GM19372 (cell line): Measurements from ENCODE around the gene OTOA.
"Not testable (repeated sequence)": the region's sequence is repeated elsewhere in the genome, so short reads cannot be mapped to it uniquely, and the experiment has no call there.

Experiments used
- ATAC-seq: cut with Tn5 transposase; IDR thresholded peaks from one replicate; pipeline ENCODE4 v1.9.1; 2021; ENCODE audit warnings: mild to moderate bottlenecking, low read depth, moderate library complexity; ENCODE audit not compliant: unreplicated experiment

The OTOA gene

DNA sequence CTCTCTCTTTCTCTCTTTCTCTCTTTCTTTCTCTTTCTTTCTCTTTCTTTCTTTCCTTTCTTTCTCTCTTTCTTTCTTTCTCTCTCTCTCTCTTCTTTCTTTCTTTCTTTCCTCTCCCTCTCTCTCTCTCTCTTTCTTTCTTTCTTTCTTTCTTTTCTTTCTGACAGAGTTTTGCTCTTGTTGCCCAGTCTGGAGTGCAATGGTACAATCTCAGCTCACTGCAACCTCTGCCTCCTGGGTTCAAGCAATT lies 50.5 kb downstream of the OTOA start:
- ATAC-seq, result not testable (repeated sequence)

DNA sequence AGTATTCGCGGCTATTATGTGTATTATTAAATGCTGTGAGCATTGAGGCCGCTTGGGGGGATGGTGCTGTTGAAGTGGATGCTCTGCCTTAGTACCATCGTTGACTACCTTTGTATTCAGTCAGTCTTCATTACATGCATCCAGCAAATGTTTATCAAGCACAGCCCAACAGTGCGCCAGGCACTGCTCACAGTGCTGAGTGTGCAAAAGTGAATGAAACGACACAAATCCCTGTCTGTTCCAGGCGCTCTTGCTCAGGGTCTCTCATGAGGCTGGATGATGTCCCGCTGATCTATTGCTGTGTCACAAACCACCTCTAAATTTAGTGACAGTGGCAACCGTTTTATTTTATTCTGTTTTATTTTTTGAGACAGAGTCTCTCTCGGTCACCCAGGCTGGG lies 53.8 kb downstream of the OTOA start:
- ATAC-seq, result no peak

DNA sequence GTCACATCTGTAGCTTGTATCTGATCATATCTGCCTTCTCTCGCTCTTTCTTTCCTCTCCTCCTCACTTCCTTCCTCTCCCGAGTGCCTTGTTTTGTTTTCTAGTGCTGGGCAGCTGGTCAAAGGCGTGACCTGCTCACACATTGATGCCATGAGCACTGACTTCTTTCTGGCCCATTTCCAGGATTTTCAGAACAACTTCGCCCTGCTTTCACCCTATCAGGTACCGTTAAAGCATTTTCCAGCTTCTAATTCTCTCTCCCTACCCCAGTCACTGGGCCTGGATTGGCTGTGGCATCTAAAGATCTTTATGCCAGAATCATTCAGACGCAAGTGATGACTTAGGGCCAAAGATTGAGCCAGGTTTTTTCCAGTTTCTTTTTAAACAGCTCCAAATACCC lies 55.5 kb downstream of the OTOA start:
- ATAC-seq, result no peak

DNA sequence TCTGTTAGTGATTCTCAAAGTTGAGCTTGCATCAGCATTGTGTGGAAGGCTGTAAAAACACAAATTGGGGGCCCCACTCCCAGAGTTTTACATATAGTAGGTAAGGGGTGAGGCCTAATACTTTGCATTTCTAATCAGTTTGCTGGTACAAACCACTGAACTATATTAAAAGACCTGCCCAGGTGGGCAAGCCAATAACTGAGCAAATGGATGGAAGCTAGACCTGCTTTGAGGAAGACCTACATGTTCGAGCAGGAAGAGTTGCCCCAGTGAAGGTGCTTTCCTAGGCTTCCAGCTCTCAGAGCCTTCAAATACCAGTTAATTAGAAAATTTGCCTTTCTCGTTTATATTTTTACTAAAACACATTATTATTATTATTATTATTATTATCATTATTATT lies 56.8 kb downstream of the OTOA start:
- ATAC-seq, result no peak

DNA sequence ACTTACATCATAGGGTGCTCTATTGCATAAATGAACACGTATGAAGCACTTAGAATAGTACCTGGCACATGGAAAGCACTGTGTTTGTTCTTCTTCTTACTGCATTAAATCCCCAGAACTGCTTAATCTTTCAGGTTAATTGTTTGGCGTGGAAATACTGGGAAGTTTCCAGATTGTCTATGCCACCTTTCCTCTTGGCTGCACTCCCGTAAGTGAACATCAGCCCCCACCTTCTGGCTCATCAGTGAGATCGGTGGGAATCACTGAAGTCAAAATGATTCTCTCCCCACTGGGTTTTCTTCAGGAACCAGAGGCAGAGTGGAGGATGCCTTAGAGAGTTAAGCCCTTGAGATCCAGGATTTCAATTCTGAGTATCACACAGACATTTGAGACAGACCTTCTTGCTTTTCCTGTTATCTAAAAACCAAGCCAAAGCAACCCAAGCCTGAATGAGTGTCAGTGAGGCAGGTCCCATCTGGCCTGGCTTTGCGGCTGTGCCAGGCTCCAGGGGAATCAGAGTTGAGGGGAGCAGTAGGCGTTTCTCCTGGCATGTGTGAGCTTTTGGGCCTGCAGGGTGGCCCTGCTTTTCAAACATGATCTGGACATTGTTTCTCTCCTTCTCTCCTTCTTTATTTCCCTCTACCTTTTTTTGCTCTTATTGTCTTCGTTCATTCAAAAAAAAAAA lies 59.1 kb downstream of the OTOA start:
- ATAC-seq, result no peak

DNA sequence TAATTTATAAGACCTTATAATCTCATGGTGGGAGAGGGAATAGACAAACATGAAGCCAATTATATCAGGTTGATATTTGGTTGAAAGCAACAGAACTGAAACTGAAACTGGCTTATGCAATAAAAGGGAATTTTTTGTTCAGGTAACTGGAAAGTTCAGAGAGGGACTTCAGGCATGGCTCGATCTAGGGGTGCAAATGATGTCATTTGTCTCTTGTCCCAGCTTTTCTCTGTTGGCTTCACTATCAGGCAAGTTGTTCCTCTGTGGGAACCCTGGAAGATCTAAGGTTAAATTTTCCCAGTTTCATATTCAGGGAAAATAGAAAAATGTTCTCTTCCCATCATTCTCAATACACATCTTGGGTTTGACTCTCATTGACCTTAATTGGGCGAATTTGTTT lies 59.8 kb downstream of the OTOA start:
- no peak for ATAC-seq

DNA sequence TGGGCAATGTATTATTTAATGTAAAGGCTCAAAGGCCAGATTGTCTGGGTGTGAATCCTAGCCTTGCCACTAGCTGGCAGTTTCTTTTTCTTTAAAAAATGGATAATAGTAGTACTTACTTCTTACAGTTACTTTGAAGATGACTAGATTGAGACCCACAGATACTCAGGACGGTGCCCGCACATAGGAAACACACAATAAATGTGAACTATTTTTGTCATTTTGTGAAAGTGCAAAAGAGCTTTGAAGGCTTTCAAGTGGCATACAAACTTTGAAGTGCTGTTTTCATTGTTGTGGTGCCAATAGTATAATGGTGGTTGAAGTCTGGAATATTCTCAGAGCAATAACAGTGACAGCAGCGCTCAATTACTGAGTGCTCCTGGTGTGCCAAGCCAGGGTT lies 63.6 kb downstream of the OTOA start:
- ATAC-seq, result no peak

DNA sequence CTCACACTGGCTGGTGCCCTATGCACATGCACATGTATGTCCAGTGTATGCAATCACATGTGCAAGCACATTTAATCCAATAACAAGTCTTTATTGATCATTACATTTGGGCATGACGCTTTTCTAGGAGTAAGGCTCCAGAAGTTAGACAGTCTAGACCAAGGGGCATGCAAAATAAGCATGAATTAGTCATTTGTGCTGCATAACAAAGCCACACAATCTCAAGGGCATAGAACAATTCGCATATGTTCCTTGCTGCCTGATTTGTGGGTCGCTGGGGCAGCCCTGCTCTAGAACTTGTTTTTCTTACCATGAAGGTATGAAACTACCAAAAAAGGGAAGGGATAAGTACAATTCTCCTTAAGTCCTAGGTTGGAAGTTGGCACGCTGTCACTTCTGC lies 67.5 kb downstream of the OTOA start:
- not testable (repeated sequence) for ATAC-seq

DNA sequence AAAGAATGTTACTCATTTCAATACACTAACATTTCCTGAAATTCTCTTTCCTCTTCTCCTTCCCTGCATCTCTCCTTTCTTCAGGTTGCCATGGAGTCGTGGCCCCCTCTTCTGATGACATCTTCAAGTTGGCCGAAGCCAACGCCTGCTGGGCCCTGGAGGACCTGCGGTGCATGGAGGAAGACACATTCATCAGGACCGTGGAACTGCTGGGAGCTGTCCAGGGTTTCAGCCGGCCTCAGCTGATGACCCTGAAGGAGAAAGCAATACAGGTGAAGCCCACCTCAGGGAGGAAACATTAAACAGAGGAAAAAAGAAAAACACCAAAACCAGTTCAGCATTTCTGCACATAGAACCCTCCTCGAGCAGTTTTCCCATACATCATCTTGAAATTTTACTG lies 76.9 kb downstream of the OTOA start:
- ATAC-seq, result not testable (repeated sequence)

DNA sequence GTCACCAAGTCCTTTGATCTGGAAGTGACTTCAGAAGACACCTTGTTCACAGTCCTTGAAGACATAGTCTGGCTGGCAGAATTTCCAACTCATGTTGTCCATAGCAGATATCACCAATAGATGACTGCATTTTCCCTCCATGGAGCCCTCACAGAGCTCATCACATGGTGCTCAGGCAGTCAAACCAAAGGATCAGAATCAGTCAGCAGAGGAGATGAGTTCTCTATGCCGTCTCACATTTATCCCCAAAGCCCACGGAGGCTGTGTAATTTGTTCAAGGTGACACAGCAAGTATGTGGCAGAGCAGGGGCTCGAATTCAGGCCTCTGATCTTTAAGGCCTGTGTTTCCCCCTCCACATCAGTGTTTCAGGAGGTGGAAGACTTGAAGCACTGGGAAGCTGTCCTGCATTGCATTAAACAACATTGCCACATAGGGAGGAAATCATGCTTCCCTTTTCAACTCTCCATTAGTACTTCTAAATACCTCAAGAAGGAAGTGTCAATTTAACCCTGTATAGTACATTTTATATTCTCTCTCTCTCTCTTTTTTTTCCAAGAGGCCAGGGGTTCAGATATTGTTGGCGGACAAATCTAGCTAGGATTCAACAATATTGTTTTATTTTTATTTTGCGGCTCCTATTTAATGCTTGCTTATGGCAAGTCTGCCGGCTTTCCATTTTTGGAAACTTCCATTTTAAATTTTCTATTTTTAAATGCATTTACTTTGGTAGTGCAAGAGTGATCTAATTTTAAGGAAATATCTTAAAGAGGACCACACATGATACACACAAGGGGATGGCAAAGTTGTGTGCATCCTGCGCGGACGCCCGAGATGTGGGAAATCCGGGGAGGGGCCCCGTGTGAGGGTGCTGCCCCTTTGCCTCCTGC lies 92.7 kb downstream of the OTOA start:
- ATAC-seq, result not testable (repeated sequence)

DNA sequence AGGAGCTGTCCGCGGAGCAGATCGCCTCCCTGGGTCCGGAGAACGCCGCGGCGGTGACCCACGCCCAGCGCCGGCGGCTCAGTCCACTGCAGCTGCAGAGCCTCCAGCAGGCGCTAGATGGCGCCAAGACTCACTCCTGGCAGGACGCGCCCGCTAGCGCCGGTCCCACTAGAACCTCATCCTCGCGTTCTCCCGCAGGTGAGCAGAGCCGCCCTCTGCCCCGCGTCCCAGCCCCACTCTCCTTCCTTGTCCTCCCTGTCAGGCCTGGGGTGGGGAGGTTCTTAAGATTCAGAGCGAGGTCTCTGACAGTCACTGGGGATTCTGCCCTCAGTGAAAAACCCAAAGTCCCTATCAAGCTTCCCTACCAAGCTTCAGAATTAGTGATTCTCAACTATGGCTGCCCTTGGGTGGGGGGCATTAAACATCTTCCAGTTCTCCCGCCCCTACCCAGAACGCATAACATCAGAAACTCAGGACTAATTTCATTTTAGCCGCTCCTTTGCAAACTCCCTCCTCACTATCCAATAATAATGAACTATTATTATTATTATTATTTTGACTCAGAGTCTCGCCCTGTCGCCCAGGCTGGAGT lies 93.4 kb downstream of the OTOA start:
- not testable (repeated sequence) for ATAC-seq

DNA sequence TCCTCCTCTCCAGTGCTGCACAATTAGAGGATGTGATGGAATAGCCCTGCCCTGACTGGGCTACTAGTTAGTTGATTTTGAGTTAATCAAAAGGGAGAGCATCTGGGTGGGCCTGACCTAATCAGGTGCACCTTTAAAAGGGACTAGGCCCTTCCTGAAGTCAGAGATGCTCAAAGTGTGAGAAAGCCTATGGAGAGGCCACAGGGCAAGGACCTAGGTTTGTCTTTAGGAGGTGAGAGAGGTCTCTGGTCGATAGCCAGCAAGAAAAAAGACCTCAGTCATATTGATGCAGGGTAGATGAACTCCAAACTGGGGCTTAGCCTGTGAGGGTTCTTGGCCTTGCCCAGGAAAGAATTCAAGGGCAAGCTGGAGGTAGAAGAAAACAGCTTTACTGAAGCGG lies 104.5 kb downstream of the OTOA start:
- ATAC-seq, result not testable (repeated sequence)

DNA sequence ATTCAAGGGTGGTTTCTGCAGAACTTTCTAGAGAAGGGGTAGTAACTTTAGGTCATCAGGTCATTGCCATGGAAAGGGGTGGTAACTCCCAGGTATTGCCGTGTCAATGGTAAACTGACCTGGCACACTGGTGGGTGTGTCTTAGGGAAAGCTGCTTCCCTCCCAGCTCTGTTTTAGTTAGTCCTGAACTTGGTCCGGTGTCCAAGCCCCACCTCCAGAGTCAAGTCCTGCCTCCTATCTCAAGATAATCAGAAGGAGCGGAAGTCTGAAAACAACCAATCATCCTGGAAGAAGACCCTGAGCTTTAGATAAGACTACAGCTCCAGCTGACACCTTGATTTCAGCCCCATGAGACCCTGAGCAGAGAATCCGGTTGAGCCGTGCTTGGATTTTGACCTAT lies 105.0 kb downstream of the OTOA start:
- ATAC-seq, result not testable (repeated sequence)

DNA sequence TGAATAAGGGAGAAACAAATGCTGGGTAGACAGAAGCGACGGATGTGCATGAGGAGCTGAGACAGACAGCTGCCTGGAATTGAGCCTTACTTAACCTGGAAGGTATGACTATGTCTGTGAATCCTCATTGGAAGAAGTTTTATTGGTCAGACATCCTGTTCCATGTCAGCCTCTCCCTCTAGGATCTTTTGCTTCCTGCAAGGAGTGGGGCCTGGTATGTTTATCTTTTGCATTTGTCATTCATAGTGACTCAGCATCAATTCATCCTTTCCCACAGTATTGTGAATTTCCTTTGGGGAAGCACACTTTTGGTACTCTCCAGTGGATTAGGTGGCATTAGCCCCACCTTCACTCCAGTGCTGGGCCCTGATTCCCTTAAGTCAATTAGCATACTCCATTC lies 105.5 kb downstream of the OTOA start:
- not testable (repeated sequence) for ATAC-seq

DNA sequence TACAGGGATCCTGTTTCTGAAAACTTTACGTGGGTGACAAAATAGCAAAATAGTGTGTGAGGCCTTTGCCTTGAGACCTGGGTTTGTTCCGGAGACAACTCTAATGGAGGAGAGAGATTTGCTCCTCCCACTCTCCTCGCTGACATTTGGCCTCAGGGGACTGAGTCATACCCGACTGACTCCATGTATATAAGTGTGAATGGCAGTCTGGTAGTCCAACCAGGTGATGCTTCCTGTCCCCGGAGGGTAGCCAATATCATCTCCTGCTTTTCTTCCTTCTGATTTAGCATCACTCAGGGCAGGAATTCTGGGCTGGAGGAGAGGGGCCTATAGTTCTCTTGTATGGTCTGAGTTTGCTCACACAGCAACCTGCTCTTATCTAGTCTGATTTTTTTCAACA lies 106.8 kb downstream of the OTOA start:
- ATAC-seq, result not testable (repeated sequence)

DNA sequence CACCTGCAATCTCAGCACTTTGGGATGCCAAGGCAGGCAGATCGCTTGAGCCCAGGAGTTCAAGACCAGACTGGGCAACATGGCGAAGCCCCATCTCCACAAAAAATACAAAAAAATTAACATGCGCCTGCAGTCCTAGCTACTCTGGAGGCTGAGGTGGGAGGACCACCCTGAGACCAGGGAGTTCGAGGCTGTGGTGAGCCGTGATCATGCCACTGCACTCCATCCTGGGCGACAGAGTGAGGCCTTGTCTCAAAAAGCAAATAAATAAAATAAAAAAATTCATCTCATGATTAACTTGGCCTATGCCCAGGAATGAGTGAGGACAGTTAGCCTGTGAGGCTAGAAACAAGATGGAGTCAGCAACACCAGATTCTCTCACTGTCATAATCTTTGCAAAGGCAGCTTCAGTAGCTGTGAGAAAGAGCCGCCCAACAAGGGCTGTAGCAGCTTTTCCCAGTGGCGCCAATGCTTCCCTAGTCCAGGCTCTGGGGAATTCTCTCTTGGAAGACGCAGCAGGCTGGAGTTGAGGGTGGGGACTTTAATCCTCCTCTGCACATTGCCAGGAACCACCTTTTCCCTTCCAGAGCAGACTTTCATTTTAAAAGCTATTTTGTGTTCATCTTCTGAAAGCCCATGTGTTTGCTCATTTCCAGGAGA lies 108.9 kb downstream of the OTOA start:
- not testable (repeated sequence) for ATAC-seq

DNA sequence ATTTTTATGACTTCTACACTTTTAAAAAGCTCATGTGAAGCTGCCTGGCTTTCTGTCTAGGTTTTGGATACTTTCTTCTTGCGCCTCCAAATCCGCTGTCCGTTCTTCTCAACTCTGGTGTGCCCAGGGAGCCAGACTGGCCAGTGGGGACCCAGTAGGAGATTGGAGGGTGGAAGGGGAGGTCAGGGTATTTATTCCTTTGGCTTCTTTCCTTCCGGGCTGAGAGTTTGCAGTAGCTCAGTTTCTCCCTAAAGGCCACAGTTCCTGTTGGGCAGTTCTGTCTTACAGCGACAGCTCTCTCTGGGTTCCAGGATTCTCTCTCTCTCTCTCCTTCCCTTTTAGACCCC lies 109.4 kb downstream of the OTOA start:
- ATAC-seq, result not testable (repeated sequence)

DNA sequence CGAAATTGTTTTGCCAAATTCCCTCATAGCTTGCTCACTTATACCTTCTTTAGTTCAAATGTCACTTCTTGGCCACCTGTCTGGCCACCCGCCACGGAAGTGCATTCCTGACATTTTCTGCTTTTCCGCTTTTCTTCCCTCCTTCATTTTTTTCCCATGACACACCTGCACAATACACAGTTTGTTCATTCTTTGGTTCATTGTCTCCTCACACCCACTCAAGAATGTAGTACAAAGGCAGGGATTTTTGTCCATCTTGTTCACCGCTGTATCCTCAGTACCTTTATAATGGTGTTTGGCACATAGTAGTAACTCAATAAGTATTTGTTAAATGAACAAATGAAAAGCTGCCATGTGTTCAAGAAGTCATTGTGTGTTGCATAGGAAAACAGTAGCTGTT lies 116.8 kb downstream of the OTOA start:
- ATAC-seq, result not testable (repeated sequence)

DNA sequence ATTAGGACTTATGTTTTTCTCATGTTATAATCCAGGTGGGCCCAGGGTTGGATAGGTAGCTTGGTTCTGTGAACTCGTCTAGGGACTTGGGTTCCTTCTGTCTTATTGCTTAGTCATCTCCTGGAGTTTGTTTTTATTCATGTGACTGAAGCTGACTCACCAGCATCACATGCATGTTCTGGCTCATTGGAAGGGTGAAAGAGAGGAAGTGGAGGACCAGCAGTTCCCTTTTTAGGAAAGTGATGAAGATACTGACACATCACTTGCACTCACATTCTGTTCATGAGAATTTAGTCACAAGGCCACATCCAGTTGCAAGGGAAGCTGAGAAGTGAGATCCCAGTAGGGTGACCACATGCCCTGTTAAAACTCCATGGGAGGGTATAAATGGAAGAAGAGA lies 126.7 kb downstream of the OTOA start:
- not testable (repeated sequence) for ATAC-seq

DNA sequence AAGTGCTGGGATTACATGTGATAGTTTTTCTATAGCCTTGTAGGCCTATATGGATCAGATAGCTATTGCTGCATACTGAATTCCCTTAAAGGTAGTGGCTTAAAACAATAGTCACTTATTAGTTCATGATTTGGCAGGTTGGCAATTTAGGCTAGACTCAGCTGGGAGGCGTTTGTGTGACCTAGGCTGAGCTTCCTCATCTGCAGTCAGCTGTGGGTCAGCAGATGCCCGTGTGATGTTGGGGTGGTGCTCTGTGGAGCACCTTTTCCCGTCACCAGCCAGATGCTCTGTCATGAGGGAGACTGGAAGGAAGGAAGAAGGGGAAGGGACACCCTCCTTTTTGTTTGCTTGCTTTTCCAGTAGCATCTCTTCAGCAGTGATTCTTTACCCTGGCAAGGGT lies 129.5 kb downstream of the OTOA start:
- not testable (repeated sequence) for ATAC-seq

DNA sequence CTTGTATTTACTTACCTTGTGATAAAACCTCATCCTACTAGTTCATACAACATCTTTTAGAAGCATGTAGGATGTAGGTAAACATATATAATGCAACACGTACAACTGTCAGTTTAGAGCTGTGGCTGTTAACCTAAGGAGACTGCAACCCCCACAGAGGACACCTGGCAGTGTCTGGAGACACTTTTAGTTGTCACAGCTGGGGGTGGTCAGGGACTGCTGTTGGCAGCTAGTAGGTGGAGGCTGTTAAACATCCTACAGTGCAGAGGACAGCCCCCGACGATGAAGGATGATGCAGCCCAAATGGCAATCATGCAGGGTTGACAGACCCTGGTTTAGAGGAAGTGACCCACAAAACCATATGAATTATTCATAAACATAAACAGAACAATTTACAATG lies 134.8 kb downstream of the OTOA start:
- ATAC-seq, result not testable (repeated sequence)
